CD4-positive, alpha-beta memory T cell (primary cell): ENCODE results near the gene CRYAA. TPM values are rescaled to one million over a fixed set of nuclear protein-coding genes. Genes with fewer than 3 reads are reported as not detected.
"Not testable (repeated sequence)": the region's sequence is repeated elsewhere in the genome, so short reads cannot be mapped to it uniquely, and the experiment has no call there.

Source experiments
- CTCF ChIA-PET: fragments of 350-600 bp; sonication (Branson Sonifier 250); formaldehyde crosslinking; loops from one replicate; lab custom pipeline; 2021; ENCODE audit warnings: inconsistent platforms; ENCODE audit not compliant: partially characterized antibody; lab: Charles Lee
- POLR2A ChIA-PET: fragments of 350-600 bp; sonication (Branson Sonifier 250); formaldehyde crosslinking; loops from one replicate; lab custom pipeline; 2021; ENCODE audit not compliant: partially characterized antibody; lab: Charles Lee
- DNase-seq, 5 donors: peaks; one replicate each; pipeline versions ENCODE4 v3.0.0 to v3.0.0-alpha.2; 2020 to 2022; ENCODE audit warnings: mixed read lengths in 1 of 5
- H3K27ac ChIP-seq: one replicate; pipeline ENCODE4 v1.7.0; 2013; ENCODE audit warnings: low read depth, low read length
- H3K27me3 ChIP-seq: 2 replicates; pipeline ENCODE4 v1.7.0; 2013; ENCODE audit warnings: mild to moderate bottlenecking, low read length, moderate library complexity; ENCODE audit not compliant: insufficient read depth
- H3K36me3 ChIP-seq: 2 replicates; pipeline ENCODE4 v1.7.0; 2013; ENCODE audit warnings: mild to moderate bottlenecking, low read length, moderate library complexity; ENCODE audit not compliant: insufficient read depth
- H3K4me1 ChIP-seq: 2 replicates; pipeline ENCODE4 v1.7.0; 2013; ENCODE audit warnings: mild to moderate bottlenecking, low read length, moderate library complexity; ENCODE audit not compliant: insufficient read depth
- H3K4me3 ChIP-seq, 2 donors: one replicate each; pipeline ENCODE4 v1.7.0; 2013; ENCODE audit warnings: low read length in 2 of 2, mild to moderate bottlenecking in 1 of 2
- H3K9me3 ChIP-seq, 2 donors: one replicate each; pipeline ENCODE4 v1.7.0; 2013; ENCODE audit warnings: low read length in 2 of 2, control low read depth in 1 of 2; ENCODE audit not compliant: control insufficient read depth in 1 of 2
- H3K27ac Mint-ChIP-seq, 7 donors: one replicate each; pipeline ENCODE4 v1.8.0; 2020 to 2021; ENCODE audit warnings: mixed read lengths in 7 of 7, mild to moderate bottlenecking in 6 of 7, inconsistent platforms in 3 of 7, moderate library complexity in 3 of 7
- H3K27me3 Mint-ChIP-seq, 2 donors: one replicate each; pipeline ENCODE4 v1.8.0; 2020 to 2021; ENCODE audit warnings: mixed read lengths in 2 of 2
- H3K36me3 Mint-ChIP-seq, 2 donors: one replicate each; pipeline ENCODE4 v1.8.0; 2020 to 2021; ENCODE audit warnings: mixed read lengths in 2 of 2, inconsistent platforms in 1 of 2, mild to moderate bottlenecking in 1 of 2
- H3K4me1 Mint-ChIP-seq, 4 donors: one replicate each; pipeline ENCODE4 v1.8.0; 2020 to 2021; ENCODE audit warnings: mixed read lengths in 4 of 4, mild to moderate bottlenecking in 1 of 4
- H3K4me3 Mint-ChIP-seq, 8 donors: one replicate each; pipeline ENCODE4 v1.8.0; 2020 to 2021; ENCODE audit warnings: mixed read lengths in 8 of 8, mild to moderate bottlenecking in 7 of 8, moderate library complexity in 6 of 8, inconsistent platforms in 3 of 8
- H3K9me3 Mint-ChIP-seq, 8 donors: one replicate each; pipeline ENCODE4 v1.8.0; 2020 to 2021; ENCODE audit warnings: mixed read lengths in 8 of 8, mild to moderate bottlenecking in 5 of 8, inconsistent platforms in 3 of 8, moderate library complexity in 1 of 8
- intact Hi-C: fragments of 100-400 bp; cut with micrococcal nuclease; formaldehyde crosslinking; loops from one replicate; pipeline ENCODE4 v1.15.1; 2023
- polyA plus RNA-seq, 2 donors: library from polyadenylated mRNA; unstranded; fragments of 300-500 nt; fragmentation: Illumina TruSeq; gene quantifications; one replicate each; pipeline ENCODE4 v1.2.3, GENCODE V29; 2021
- total RNA-seq, 2 experiments: library from RNA; stranded (reverse); gene quantifications; one replicate each; pipeline ENCODE4 v1.2.3, GENCODE V29; 2021

The CRYAA gene
- total and polyA plus RNA-seq, 4 experiments from 2014 or later: not detected

- H3K27me3 ChIP-seq, DNase-seq, H3K27me3 Mint-ChIP-seq, intact Hi-C loops, H3K4me3 Mint-ChIP-seq, H3K27ac ChIP-seq, H3K36me3 ChIP-seq, H3K36me3 Mint-ChIP-seq, H3K27ac Mint-ChIP-seq, POLR2A ChIA-PET, H3K4me1 Mint-ChIP-seq, H3K4me3 ChIP-seq, H3K4me1 ChIP-seq, H3K9me3 Mint-ChIP-seq, H3K9me3 ChIP-seq, CTCF ChIA-PET: not testable (repeated sequence)
These were observed 1.1 kb downstream of the CRYAA start for GRCh38 chr21:43169891-43170290.

GRCh38 chr21:43172812-43173211 is 4.0 kb downstream of the CRYAA start:
- H3K4me3 ChIP-seq, H3K4me1 Mint-ChIP-seq, intact Hi-C loops, H3K9me3 Mint-ChIP-seq, H3K27ac ChIP-seq, CTCF ChIA-PET, H3K36me3 ChIP-seq, H3K4me1 ChIP-seq, POLR2A ChIA-PET, H3K9me3 ChIP-seq, H3K27ac Mint-ChIP-seq, H3K27me3 ChIP-seq, DNase-seq, H3K36me3 Mint-ChIP-seq, H3K4me3 Mint-ChIP-seq, H3K27me3 Mint-ChIP-seq: not testable (repeated sequence)

DNA sequence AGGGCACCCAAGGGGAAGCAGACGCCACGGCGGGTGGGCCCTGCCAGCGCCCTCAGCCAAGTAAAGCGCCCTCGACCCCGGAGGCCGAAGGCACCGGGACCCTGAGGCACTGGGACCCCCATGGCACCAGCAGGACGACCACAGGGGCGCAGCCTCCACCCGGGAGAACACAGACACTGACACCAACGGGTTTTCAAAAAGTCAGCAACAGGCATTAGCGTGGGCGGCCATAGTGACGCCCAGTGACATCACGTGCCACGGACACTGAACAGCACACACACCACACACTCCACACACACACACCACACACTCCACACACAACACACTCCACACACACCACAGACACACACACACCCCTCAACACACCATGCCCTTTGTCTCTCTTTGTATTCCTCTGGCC is 4.6 kb downstream of the CRYAA start:
- peak in 1 of 5 donors; percentile 7 for DNase-seq
- H3K9me3 ChIP-seq, H3K27ac Mint-ChIP-seq, H3K27me3 ChIP-seq, H3K4me1 ChIP-seq, H3K4me3 ChIP-seq, H3K27me3 Mint-ChIP-seq, H3K9me3 Mint-ChIP-seq, H3K36me3 ChIP-seq, POLR2A ChIA-PET, H3K4me1 Mint-ChIP-seq, CTCF ChIA-PET, intact Hi-C loops, H3K36me3 Mint-ChIP-seq, H3K4me3 Mint-ChIP-seq, H3K27ac ChIP-seq: not testable (repeated sequence)

DNA sequence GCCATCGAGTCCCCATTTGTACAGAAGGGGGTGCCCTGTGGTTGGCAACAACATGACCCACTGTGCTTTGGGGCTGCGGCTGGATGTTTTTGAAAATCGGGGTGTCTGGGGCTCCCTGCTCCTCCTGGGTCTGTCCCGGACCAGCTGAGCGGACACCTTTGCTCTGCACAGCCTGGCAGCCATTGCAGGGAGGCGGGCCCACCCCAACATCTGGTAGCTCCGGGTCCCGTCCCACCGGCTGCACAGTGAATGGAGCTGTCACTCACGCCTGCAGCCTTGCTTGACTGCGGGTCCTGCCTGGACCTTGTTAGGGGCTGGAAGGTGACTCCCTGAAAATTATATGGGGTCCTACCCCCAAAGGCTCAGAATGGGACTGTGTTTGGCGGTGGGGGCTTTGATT is 5.1 kb downstream of the CRYAA start:
- CTCF ChIA-PET, H3K9me3 ChIP-seq, H3K27me3 Mint-ChIP-seq, H3K27me3 ChIP-seq, H3K27ac Mint-ChIP-seq, H3K4me1 Mint-ChIP-seq, H3K27ac ChIP-seq, H3K36me3 Mint-ChIP-seq, intact Hi-C loops, H3K4me3 Mint-ChIP-seq, H3K4me1 ChIP-seq, H3K9me3 Mint-ChIP-seq, H3K36me3 ChIP-seq, POLR2A ChIA-PET, H3K4me3 ChIP-seq, DNase-seq: not testable (repeated sequence)

DNA sequence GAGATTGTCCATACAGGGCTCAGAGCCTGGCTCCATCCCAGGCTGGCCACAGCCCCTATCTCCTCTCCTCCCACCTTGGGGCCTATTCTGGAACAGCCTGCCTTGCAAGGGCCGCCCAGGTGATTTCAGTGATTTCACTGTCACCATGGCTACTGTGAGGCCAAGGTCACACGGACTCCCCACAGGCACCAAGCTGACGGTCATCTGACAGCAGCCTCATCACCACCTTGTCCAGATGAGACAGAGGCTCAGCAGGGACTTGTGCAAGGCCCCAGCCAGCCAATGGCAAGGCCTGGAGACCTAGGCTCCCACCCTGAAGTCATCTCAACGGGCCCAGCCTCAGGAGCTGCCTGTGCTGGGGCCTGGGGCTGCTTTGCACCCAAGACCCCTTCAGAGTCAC is 6.2 kb downstream of the CRYAA start:
- H3K36me3 ChIP-seq, H3K4me3 Mint-ChIP-seq, H3K4me3 ChIP-seq, DNase-seq, H3K27ac Mint-ChIP-seq, H3K4me1 ChIP-seq, H3K27me3 Mint-ChIP-seq, CTCF ChIA-PET, H3K36me3 Mint-ChIP-seq, H3K4me1 Mint-ChIP-seq, H3K9me3 Mint-ChIP-seq, H3K27ac ChIP-seq, H3K27me3 ChIP-seq, POLR2A ChIA-PET, H3K9me3 ChIP-seq, intact Hi-C loops: not testable (repeated sequence)

DNA sequence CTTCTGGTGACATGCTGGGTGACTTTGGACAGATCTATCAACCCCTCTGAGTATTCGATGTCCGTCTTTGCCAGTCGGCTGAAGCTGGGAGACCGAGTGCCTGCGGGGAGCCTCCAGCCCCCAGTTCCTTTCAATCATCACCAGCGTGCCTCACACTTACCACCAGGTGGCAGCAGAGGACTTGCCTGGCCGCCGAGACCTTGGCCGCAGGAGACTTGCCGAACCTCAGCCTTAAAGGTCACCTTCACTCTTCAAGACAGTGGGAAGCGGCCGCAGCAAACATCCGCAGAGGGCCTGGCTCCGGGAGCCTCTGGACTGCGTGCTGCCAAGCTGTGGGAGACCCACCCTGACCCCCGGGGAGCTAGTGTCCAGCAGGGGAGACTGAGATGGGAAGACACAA is 7.8 kb downstream of the CRYAA start:
- CTCF ChIA-PET: not testable (repeated sequence)

GRCh38 chr21:43177043-43177906 is 8.5 kb downstream of the CRYAA start:
- H3K27ac ChIP-seq, H3K36me3 Mint-ChIP-seq, CTCF ChIA-PET, H3K27me3 Mint-ChIP-seq, H3K9me3 Mint-ChIP-seq, DNase-seq, intact Hi-C loops, H3K4me3 Mint-ChIP-seq, H3K36me3 ChIP-seq, H3K27me3 ChIP-seq, H3K4me1 Mint-ChIP-seq, H3K4me3 ChIP-seq, H3K9me3 ChIP-seq, H3K27ac Mint-ChIP-seq, POLR2A ChIA-PET, H3K4me1 ChIP-seq: not testable (repeated sequence)

More for the DNA sequence above, 7.8 kb downstream of the CRYAA start:
- H3K9me3 Mint-ChIP-seq, H3K4me1 ChIP-seq, H3K36me3 ChIP-seq, H3K4me3 Mint-ChIP-seq, H3K4me3 ChIP-seq, POLR2A ChIA-PET, DNase-seq, H3K9me3 ChIP-seq, H3K4me1 Mint-ChIP-seq, H3K27ac ChIP-seq, intact Hi-C loops, H3K27me3 ChIP-seq, H3K27me3 Mint-ChIP-seq, H3K36me3 Mint-ChIP-seq, H3K27ac Mint-ChIP-seq: not testable (repeated sequence)
